HepG2 (cell line): Measurements from ENCODE around the gene TSPAN9. TPM values are rescaled to one million over a fixed set of nuclear protein-coding genes. Genes with fewer than 3 reads are reported as not detected.

Source experiments
- GTF3A ChIP-seq: sonication (generic); formaldehyde crosslinking; conservative IDR thresholded peaks from 2 replicates; pipeline ENCODE4 v1.4.0; 2020; ENCODE audit warnings: mild to moderate bottlenecking, missing genetic modification reagents
- KDM2A ChIP-seq: sonication (generic); formaldehyde crosslinking; IDR thresholded peaks from 2 replicates; pipeline ENCODE4 v1.4.0; 2020; ENCODE audit warnings: low read depth, missing genetic modification reagents, borderline replicate concordance
- MBD4 ChIP-seq: IDR thresholded peaks from 2 replicates; pipeline ENCODE4 v1.6.1; 2012; ENCODE audit warnings: low read length, inconsistent platforms, borderline replicate concordance
- MYC ChIP-seq: sonication (generic); formaldehyde crosslinking; IDR thresholded peaks from 2 replicates; pipeline ENCODE4 v1.9.0; 2021; ENCODE audit warnings: missing genetic modification reagents, borderline replicate concordance
- NBN ChIP-seq: fragments of 450-650 bp; conservative IDR thresholded peaks from 2 replicates; pipeline ENCODE4 v1.6.1; 2017
- SMC3 ChIP-seq: IDR thresholded peaks from 2 replicates; pipeline ENCODE4 v1.6.1; 2011; ENCODE audit warnings: low read length, improper control_type of control experiment
- SYNCRIP ChIP-seq: fragments of 200-400 bp; formaldehyde crosslinking; IDR thresholded peaks from 2 replicates; pipeline ENCODE4 v1.6.1; 2018; ENCODE audit warnings: mild to moderate bottlenecking, low read depth, low read length; ENCODE audit not compliant: insufficient read depth
- YY1 ChIP-seq: IDR thresholded peaks from 2 replicates; pipeline ENCODE4 v1.6.1; 2011; ENCODE audit warnings: low read length, low read depth, moderate library complexity, mild to moderate bottlenecking; ENCODE audit not compliant: insufficient read depth, insufficient replicate concordance
- ZBTB21 ChIP-seq: sonication (generic); formaldehyde crosslinking; IDR thresholded peaks from 2 replicates; pipeline ENCODE4 v1.4.0; 2020; ENCODE audit warnings: missing genetic modification reagents
- ZBTB37 ChIP-seq: sonication (generic); formaldehyde crosslinking; IDR thresholded peaks from 2 replicates; pipeline ENCODE4 v1.4.0; 2020; ENCODE audit warnings: mild to moderate bottlenecking, missing genetic modification reagents
- ZBTB39 ChIP-seq: sonication (generic); formaldehyde crosslinking; IDR thresholded peaks from 2 replicates; pipeline ENCODE4 v1.5.0; 2020; ENCODE audit warnings: missing genetic modification reagents
- ZNF251 ChIP-seq: sonication (generic); formaldehyde crosslinking; IDR thresholded peaks from 2 replicates; pipeline ENCODE4 v1.9.0; 2021; ENCODE audit warnings: mild to moderate bottlenecking, missing genetic modification reagents
- ZNF282 ChIP-seq: fragments of 450-650 bp; IDR thresholded peaks from 2 replicates; pipeline ENCODE4 v1.6.1; 2018; ENCODE audit not compliant: partially characterized antibody
- ZNF333 ChIP-seq: sonication (generic); formaldehyde crosslinking; IDR thresholded peaks from 2 replicates; pipeline ENCODE4 v1.4.0; 2020; ENCODE audit warnings: mild to moderate bottlenecking, missing genetic modification reagents, borderline replicate concordance
- ZNF569 ChIP-seq: sonication (generic); formaldehyde crosslinking; IDR thresholded peaks from 2 replicates; pipeline ENCODE4 v1.5.0; 2020; ENCODE audit warnings: mild to moderate bottlenecking, missing genetic modification reagents, moderate library complexity, borderline replicate concordance
- ZNF598 ChIP-seq: sonication (generic); formaldehyde crosslinking; IDR thresholded peaks from 2 replicates; pipeline ENCODE4 v1.5.1; 2020; ENCODE audit warnings: mild to moderate bottlenecking, missing genetic modification reagents, borderline replicate concordance
- ZNF768 ChIP-seq: sonication (generic); formaldehyde crosslinking; IDR thresholded peaks from 2 replicates; pipeline ENCODE4 v1.4.0; 2020; ENCODE audit warnings: missing genetic modification reagents
- ZNF780A ChIP-seq: sonication (generic); formaldehyde crosslinking; IDR thresholded peaks from 2 replicates; pipeline ENCODE4 v1.8.0; 2022; ENCODE audit warnings: mild to moderate bottlenecking, missing genetic modification reagents, moderate library complexity
- ZSCAN25 ChIP-seq: sonication (generic); formaldehyde crosslinking; IDR thresholded peaks from 2 replicates; pipeline ENCODE4 v1.8.0; 2022; ENCODE audit warnings: mild to moderate bottlenecking, missing genetic modification reagents
- polyA plus RNA-seq, 8 experiments: library from polyadenylated mRNA; depleted of rRNA in 3 of 8; stranded (reverse) in 7 of 8; unstranded in 1 of 8; fragments of >200 nt; fragmentation: Illumina TruSeq in 4 of 8; extraction: Trizol in 4 of 8; gene quantifications; 2 replicates each; pipeline versions ENCODE4 v1.2.1 to v1.2.3, GENCODE V29; 2011 to 2016; ENCODE audit warnings: low read depth in 4 of 8, missing spikeins in 1 of 8, mixed read lengths in 1 of 8; ENCODE audit not compliant: insufficient read depth in 1 of 8
- total RNA-seq, 5 experiments: library from RNA; depleted of rRNA; stranded (reverse); fragments of >200 nt; fragmentation: Illumina TruSeq; extraction: Trizol; gene quantifications; 2 replicates each; pipeline ENCODE4 v1.2.3, GENCODE V29; 2016; ENCODE audit warnings: low read depth in 1 of 5
- TF ChIP-seq, protein P1 (sequence below): sonication (generic); formaldehyde crosslinking; IDR thresholded peaks from 2 replicates; pipeline ENCODE4 v1.4.0; 2020; ENCODE audit warnings: mild to moderate bottlenecking, missing genetic modification reagents

Gene TSPAN9
- total and polyA plus RNA-seq, 2 of the 13 experiments (the other 11 are each of a cell fraction or from before 2014, with no cell fraction given) = 18.1 to 42.3 TPM

DNA sequence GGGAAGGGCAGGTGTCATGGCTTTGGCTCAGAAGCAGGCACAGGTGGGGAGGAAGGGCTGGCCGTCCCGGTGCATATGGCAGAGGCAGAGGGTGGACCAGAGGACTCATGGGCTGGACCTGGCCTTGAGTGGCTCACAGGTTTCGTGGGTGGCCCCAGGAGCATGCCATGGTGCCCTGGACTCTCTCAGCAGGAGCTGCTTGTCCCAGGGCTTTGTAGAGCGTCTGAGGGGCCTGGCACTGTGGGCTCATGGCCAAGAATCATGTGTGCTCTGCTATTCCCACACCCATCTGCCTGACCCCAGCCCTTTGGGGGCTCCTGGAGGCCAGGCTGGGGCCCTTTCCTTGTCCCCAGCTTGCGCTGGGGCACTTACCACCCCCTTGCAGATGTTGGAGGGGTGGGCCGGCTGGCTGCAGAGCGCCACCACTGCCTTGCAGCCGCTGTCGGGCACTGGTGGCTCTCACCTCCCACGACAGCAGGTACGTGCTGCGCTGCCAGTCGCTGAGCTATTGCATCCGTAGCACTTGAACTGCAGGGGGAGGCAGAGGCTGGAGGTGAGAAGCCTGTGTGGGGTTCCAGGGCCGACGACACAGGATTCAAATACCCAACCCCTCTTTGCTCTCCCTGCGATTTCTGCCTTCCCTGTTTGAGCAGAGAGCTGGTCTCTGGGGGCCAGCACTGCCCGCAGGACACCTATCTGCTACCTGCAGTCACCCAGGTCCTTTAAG, 226.4 kb downstream of the TSPAN9 start (continued):
- TF ChIP-seq ZNF598 (CRISPR knock-in tag) (no peak), ZNF333 (CRISPR knock-in tag) (0 out of 2 replicates have a peak, but pooled peaks have one; percentile 13), YY1 (no peak), ZNF780A (CRISPR knock-in tag) (no peak), SMC3 (peak; percentile 15; the same call in 1 of the 2 replicates), MYC (CRISPR knock-in tag) (no peak), GTF3A (CRISPR knock-in tag) (no peak), ZSCAN25 (peak; percentile 84; the same call in 1 of the 2 replicates), ZNF251 (CRISPR knock-in tag) (no peak), ZNF569 (no peak), MBD4 (no peak), ZBTB37 (CRISPR knock-in tag) (no peak), NBN (no peak), SYNCRIP (no peak), ZNF768 (CRISPR knock-in tag) (no peak), ZBTB21 (no peak), KDM2A (CRISPR knock-in tag) (0 out of 2 replicates have a peak, but pooled peaks have one; percentile 4), ZBTB39 (CRISPR knock-in tag) (no peak), ZNF282 (no peak)
- TF ChIP-seq, protein P1, sequence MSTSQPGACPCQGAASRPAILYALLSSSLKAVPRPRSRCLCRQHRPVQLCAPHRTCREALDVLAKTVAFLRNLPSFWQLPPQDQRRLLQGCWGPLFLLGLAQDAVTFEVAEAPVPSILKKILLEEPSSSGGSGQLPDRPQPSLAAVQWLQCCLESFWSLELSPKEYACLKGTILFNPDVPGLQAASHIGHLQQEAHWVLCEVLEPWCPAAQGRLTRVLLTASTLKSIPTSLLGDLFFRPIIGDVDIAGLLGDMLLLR = no peak
